NCI-H2107 treated with DMSO at 0.1 percent for 48 hours (cell line): ENCODE results near the gene CCT7.

Experiments
- DNase-seq: peaks from one replicate; lab custom pipeline; 2025; ENCODE audit not compliant: unreplicated experiment; lab: John Stamatoyannopoulos, UW

Gene CCT7

GRCh38 chr2:73266061-73266901 is 32.2 kb downstream of the CCT7 start:
- peak; percentile 13 for DNase-seq

- DNase-seq: no peak
Measured at GRCh38 chr2:73267008-73267407, 32.9 kb downstream of the CCT7 start.

GRCh38 chr2:73268366-73268829 is 34.3 kb downstream of the CCT7 start:
- DNase-seq: no peak

- peak; percentile 67 for DNase-seq
Measured at GRCh38 chr2:73268830-73269685, 35.0 kb downstream of the CCT7 start.

DNA sequence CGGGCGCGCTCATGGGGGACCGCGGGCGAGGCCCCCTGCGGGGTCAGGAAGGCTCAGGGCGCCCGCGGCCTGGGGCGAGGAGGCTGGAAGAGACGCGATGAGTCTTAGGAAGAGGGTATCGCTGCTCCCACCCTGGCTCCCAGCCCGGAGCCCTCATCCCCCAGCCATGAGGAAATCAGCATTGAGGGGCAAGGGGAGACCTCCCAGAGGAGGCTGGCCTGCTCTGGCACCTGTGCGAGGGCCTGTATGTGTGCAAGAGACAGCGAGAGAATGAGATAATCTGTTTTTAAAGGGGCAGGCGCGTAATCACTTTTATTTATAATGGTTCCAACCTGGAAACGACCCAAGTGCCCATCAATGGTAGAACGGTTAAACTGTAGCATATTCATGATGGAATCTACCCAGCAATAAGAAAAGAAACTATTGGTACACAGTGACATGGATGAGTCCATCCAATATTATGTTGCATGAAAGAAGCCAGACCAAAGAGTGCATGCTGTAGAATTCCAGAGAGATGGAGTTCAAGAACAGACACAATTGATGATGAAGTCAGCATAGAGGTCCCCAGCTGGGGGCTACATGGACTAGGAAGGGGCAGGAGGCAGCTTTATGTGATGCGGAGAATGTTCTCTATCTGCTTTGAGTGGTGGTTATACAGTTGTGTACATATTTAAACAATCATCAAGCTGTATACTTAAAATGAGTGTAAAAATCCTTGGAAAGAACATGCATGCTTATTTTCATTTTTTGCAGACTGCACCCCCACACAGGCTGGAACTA is 35.8 kb downstream of the CCT7 start:
- no peak for DNase-seq

DNA sequence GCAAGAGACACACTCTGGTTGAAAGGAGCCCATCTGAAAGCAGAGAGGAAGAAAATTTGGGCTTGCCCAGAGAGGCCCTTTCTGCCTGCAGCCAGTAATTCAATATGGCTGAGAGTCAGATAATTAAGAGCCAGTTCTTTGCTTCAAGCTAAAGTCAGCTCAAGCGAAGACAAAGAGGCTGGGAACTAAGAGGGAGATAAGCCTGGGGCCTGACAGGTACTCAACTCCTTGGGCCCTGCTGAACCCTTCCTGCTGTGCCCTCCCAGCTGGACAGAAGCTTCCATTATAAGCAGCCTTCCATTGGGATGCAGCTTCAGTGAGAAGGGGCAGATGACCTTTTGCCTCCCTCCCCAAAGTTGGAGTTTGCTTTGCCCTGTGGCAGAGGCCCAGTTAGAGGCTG is 38.2 kb downstream of the CCT7 start:
- DNase-seq: no peak

DNA sequence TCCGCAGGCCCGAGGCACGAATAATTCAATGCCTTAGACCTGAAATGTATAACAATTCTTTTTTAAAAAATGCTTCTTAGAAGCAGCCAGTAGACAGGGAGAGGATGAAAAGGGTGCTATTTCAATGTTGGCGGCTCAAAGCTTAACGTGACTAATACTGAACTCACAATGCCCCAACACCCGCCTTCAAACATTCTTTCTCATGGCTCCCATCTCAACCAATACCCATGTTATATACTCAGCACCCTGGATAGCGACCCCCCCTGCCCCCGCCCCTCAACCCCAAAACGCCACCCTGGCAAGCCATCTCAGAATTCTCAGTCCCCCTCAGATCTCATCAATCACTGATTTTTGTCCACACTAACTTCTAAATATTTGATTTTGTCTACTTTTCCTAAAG is 45.7 kb downstream of the CCT7 start:
- no peak for DNase-seq

GRCh38 chr2:73281244-73281643 is 47.1 kb downstream of the CCT7 start:
- no peak for DNase-seq

DNA sequence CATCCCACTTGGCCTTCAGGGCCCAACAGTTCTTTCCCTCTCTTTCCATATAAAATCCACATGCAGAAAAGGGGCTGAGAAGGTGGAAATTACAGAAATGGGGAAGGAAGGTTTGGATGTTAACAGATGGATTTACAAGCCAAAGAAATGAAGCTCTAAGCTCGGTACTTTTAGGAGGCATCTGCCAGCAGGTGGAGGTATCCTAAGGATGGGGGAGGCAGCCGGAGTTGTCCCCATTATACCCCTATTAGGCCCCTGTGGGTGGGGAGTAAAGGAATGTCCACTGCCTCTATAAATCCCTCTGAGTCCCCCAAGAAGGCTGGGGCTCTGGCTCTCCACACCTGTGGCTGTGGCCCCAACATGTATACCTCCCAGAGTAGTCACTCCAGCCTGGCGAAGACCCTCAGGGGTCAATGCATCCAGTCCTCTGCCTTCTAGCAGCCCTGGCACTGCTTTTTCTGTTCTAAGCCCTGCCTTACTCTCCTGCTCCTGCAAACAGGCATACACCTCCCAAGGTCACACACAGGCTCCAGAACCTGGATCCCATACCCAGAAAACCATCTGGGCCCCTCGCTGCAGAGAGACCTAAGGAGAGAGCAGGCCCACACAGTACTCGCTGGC is 48.9 kb downstream of the CCT7 start:
- no peak for DNase-seq

DNA sequence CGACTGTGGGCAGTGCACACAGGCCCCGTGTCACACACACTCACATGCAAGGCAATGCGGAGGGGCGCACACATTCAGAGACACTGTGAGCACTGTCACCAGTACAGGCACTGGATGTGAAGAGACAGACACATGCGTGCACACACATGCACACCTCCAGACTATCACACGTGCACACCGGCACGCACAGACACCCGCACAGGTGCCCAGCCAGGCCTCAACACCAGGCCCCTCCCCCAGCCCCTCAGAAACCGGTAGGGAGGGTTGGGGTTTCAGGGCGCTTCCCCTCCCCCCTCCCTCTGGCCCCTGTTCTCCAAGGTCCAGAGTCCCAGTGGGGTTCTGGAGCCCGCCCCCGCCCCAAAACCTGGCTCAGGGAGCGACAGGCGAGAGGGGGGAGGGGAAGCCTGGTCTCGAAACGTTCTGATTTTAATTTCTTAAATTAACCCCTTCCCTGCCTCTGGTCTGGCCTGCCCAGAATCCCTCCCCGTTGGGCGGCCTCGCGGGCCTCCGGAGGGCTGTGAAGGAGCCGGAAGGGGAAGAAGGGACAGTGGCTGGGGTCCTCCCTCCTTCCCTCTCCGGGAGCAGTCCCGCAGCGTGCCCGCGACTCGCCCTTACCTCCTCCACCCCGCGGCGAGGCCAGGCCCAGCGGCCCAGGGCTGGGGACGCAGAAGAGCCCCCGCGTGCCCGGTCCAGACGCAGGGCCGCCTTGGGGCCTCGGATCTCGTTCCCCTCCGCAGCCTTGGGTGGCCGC is 49.6 kb downstream of the CCT7 start:
- no peak for DNase-seq

DNA sequence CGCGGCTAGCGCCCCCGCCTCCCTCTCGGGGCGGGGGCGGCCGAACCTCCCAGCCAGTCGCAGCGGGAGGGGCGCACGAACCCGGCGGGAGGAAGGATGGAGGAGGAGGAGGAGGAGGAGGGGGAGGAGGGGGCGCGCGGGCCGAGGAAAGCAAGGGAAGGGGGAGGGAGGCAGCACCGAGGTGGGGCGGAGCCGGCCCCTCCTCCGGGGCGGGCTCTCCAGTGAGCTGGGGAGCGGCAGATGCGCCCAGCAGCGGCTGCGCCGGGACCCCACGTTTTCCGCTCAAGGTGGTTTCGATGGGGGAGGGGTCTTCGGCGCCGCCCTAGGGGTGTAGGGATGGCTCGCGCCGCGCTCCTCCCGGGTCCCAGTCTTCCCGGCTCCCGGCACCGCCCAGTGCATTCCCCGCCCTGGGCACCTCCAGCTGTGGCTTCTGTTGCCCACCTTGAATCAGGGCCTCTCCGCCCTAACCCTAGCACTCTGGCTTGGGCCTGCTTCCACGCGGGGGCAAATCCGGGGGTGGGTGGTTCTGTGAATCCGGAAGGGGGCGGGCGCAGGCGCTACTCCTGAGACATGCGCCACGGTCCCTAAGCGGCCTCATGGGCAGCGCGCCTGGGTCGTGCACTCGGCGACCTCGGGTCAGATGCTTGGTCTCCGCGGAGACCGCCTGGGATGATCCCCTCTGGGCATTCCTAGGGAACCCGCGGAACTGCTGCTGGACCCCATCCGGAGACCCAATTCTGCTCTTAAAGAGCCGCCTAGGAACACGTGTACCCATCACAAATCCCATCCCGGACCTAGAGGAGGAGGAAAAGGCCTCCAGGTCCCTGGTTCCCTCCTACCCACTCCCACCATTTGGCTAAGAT is 50.4 kb downstream of the CCT7 start, which contains the start of gene FBXO41:
FBXO41 (minus strand) TSS at position 183 of the 863 bp plus-strand sequence. CDS start 14,848 bp downstream, outside the sequence.
- peak; percentile 4 for DNase-seq

DNA sequence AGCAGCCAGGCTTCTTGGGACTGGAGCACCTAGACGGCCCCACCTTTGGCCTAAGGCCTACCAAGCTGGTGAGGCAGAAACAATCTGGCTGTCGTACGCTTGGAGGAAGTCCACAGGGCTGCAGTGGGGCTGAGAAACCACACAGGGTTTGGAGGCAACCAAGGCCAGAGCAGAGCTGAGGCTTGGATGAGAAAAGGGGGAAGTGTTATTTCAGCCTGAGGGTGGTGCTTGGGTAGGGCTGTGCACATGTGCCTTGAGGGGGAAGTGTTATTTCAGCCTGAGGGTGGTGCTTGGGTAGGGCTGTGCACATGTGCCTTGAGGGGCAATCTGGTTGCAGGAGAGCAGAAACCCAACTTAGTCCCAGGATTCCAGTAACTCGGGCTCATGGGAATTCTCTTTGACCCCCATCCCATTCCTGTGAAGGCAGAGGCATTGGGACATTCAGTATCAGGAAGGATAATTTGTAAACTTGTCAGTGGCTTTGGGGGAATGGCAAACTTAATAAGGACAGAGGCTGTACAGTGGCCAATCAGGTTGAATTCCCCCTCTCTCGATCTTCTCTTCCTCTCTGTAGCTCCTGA is 51.1 kb downstream of the CCT7 start:
- DNase-seq: no peak

GRCh38 chr2:73286134-73286655 is 52.1 kb downstream of the CCT7 start:
- no peak for DNase-seq

DNA sequence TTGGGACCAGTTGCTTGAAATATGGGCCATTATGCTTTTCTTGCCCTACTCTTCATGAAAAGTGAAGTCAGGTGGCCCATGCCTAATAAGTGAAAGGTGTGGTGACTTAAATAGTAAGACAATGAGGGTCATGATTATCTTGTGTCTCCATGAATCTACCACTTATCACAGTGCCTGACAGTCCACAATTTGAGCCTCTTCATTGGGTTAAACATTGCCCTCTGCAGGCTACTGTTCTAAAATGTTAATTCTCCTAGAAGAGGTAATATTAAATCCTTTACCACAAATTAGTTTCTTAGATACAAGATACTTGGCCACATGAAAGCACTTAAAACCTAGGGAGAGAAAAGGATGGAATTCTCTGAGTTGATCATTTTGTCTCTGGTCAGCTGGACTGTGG is 55.2 kb downstream of the CCT7 start:
- no peak for DNase-seq

DNA sequence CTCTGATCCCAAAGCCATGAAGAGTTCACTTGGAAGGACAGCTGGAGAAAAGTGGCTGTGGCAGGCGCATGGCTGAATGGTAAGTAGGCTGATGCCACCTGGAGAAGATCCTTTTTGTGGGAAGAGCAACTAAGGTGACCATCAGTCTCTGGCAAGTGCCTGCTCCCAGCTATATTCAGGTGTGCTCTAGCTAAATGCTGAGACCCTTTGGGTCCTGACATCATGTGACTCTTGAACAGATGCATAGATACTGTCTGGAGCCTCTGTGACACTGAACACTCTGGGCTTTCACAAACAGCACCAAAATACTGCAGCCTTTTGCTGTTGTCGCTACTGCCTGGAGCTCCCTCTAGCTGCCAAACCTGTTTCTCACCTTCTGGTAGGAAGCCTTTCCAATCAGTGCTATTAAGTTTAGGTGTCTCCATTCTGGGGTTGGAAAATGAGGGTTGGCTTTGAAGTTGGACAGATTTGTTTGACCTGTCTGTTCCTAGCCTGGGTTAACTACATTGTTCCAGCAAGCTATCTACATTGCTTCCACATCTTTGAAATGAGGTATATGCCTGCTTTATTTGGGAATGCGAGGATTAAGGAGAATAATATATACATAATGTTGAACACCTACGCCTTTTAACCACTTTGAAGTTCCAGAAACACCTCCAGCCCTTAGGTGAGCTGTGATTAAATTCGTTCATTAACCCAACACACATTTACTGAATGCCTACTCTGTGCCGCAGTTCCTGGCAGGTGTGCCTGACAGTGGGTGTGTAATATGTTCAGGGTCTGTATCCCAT is 56.1 kb downstream of the CCT7 start:
- DNase-seq: peak; percentile 52

DNA sequence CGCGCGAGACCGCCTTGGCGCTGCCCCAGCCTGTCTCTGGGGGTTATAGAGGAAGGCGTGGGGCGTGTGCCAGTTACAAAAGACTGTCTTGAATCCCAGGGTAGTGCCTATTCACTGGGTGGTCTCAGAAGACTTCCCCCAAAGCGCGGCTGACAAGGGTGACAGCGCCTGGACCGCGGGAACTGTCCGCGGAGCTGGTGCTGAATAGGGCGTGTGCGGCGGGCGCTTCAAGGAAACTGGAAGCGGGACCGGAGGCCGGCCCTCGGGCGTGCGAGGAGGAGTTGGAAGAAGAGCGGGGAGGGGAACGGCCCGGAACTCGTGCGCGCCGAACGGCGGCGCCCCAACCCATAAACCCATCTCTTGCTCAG is 57.0 kb downstream of the CCT7 start:
- no peak for DNase-seq

GRCh38 chr2:73291461-73292315 is 57.6 kb downstream of the CCT7 start:
- no peak for DNase-seq
